CD4-positive, alpha-beta T cell treated with Interleukin-21 for 1 hour (primary cell): ENCODE results near the gene SELP.
"Not testable (repeated sequence)": the region's sequence is repeated elsewhere in the genome, so short reads cannot be mapped to it uniquely, and the experiment has no call there.

ENCODE experiments used
- DNase-seq: peaks from one replicate; pipeline ENCODE4 v3.0.0-alpha.2; 2020

The SELP gene

GRCh38 chr1:169630006-169630405 lies at the start of gene SELP:
Gene SELP (minus strand): TSS chr1:169630124. CDS start chr1:169630074, 50 bp downstream.
- no peak for DNase-seq

- DNase-seq: no peak
These were observed 49.8 kb upstream of the SELP start for GRCh38 chr1:169679692-169680091.

- no peak for DNase-seq
These were observed 46.1 kb upstream of the SELP start for GRCh38 chr1:169676001-169676400.

GRCh38 chr1:169670836-169671235 lies 40.9 kb upstream of the SELP start:
- no peak for DNase-seq

- not testable (repeated sequence) for DNase-seq
These were observed 40.3 kb upstream of the SELP start for GRCh38 chr1:169670244-169670643.

GRCh38 chr1:169667699-169668596 lies 38.0 kb upstream of the SELP start:
- DNase-seq: not testable (repeated sequence)

- DNase-seq: peak; percentile 24
These were observed 37.3 kb upstream of the SELP start for GRCh38 chr1:169667227-169667639.

GRCh38 chr1:169662680-169663079 lies 32.8 kb upstream of the SELP start:
- not testable (repeated sequence) for DNase-seq

- DNase-seq: not testable (repeated sequence)
These were observed 31.1 kb upstream of the SELP start for GRCh38 chr1:169661066-169661465.

GRCh38 chr1:169658777-169659176 lies 28.9 kb upstream of the SELP start:
- DNase-seq: peak; percentile 37

GRCh38 chr1:169653873-169654272 lies 23.9 kb upstream of the SELP start:
- DNase-seq: no peak

GRCh38 chr1:169651035-169651434 lies 21.1 kb upstream of the SELP start:
- no peak for DNase-seq

GRCh38 chr1:169650551-169650950 lies 20.6 kb upstream of the SELP start:
- DNase-seq: no peak

GRCh38 chr1:169648709-169649108 lies 18.8 kb upstream of the SELP start:
- DNase-seq: no peak

GRCh38 chr1:169648187-169648586 lies 18.3 kb upstream of the SELP start:
- DNase-seq: no peak

- DNase-seq: no peak
These were observed 17.6 kb upstream of the SELP start for GRCh38 chr1:169647512-169647911.

GRCh38 chr1:169644297-169644696 lies 14.4 kb upstream of the SELP start:
- no peak for DNase-seq

- DNase-seq: no peak
These were observed 5.0 kb upstream of the SELP start for GRCh38 chr1:169634877-169635276.

GRCh38 chr1:169634145-169634544 lies 4.2 kb upstream of the SELP start:
- DNase-seq: no peak

GRCh38 chr1:169631249-169631648 lies 1.3 kb upstream of the SELP start:
- no peak for DNase-seq

GRCh38 chr1:169624912-169625311 lies 5.0 kb downstream of the SELP start:
- DNase-seq: no peak

GRCh38 chr1:169624122-169624521 lies 5.8 kb downstream of the SELP start:
- DNase-seq: no peak

GRCh38 chr1:169623132-169623926 lies 6.6 kb downstream of the SELP start:
- DNase-seq: no peak

GRCh38 chr1:169620565-169620964 lies 9.4 kb downstream of the SELP start:
- no peak for DNase-seq
